GM21526 (cell line): Measurements from ENCODE around the gene C1orf50.
A peak's percentile ranks its signal among the peaks of the same experiment; 100 is the strongest.
"Not testable (repeated sequence)": the region's sequence is repeated elsewhere in the genome, so short reads cannot be mapped to it uniquely, and the experiment has no call there.

ENCODE experiments used
- ATAC-seq: cut with Tn5 transposase; IDR thresholded peaks from one replicate; pipeline ENCODE4 v1.9.1; 2021; ENCODE audit warnings: moderate library complexity; ENCODE audit not compliant: unreplicated experiment, low FRiP score

The C1orf50 gene

DNA sequence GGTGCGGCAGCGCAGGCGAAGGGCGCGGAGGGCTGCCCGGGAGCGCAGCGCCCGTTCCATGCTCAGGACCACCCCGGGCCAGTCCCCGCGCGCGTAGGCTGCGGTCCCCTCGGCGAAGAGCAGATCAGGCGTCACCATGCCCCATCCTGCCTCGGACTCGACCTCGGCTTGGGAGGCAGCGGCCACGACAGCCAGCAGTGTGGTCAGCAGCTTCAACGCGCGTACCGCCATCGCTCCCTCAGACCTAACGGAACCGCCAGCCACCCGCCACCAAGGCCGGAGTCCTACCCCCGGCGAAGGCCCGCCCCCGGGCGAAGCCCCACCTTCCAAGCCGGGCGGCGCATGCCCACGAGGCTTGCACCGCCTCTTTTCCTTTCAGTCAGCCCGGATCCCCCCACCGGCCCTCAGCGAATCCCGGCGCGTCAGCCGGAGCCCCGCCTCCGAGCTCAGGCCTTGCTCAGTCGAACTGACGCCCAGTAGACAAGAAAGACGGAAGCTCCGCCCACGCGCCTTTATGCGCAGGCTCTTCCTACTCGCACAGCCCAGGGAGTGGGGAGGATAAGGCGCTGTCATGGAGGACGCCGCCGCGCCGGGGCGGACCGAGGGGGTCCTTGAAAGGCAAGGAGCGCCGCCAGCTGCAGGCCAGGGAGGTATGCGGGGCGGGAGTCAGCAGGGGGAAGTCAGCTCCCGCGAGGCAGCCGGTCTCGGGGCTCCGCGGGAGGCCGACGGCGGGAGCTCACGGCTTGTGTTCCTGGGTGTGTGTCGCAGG, at the start of gene C1orf50, which contains the start of gene P3H1:
C1orf50 (plus strand) TSS at position 509 of the 769 bp plus-strand sequence; CDS start at position 572, 63 bp downstream.
P3H1 (minus strand) TSS at position 288 of the 769 bp plus-strand sequence; CDS start at position 231, 57 bp downstream.
- ATAC-seq: peak; percentile 82

- ATAC-seq: no peak
These were observed 46.2 kb upstream of the C1orf50 start for GRCh38 chr1:42720868-42721267.

GRCh38 chr1:42721926-42722325, 45.1 kb upstream of the C1orf50 start:
- no peak for ATAC-seq

DNA sequence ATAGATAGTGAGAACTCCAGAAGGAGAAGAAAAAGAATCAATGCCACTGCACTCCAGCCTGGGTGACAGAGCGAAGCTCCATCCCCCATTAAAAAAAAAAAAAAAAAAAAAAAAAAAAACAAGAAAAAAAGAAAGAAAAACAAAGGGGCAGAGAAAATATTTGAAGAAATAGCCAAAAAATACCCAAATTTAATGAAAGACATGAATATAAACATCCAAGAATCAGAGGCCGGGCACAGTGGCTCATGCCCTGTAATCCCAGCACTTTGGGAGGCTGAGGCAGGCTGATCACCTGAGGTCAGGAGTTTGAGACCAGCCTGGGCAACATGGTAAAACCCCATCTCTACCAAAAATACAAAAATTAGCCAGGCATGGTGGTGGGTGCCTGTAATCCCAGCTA, 44.6 kb upstream of the C1orf50 start:
- not testable (repeated sequence) for ATAC-seq

GRCh38 chr1:42723511-42723910, 43.5 kb upstream of the C1orf50 start:
- ATAC-seq: no peak

DNA sequence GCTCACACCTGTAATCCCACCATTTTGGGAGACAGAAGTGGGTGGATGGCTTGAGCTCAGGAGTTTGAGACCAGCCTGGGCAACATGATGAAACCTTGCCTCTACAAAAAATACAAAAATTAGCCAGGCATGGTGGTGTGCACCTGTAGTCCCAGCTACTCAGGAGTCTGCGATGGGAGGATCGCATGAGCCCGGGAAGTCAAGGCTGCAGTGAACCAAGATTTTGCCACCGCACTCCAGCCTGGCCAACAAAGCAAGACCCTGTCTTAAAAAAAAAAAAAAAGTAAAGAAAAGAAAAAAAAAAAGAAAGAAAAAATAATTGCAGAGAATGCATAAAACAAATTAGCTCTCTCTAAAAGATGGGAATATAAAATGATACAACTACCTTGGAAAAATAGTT, 41.2 kb upstream of the C1orf50 start:
- ATAC-seq: not testable (repeated sequence)

GRCh38 chr1:42730002-42730401, 37.0 kb upstream of the C1orf50 start:
- no peak for ATAC-seq

GRCh38 chr1:42730988-42731387, 36.1 kb upstream of the C1orf50 start:
- no peak for ATAC-seq

DNA sequence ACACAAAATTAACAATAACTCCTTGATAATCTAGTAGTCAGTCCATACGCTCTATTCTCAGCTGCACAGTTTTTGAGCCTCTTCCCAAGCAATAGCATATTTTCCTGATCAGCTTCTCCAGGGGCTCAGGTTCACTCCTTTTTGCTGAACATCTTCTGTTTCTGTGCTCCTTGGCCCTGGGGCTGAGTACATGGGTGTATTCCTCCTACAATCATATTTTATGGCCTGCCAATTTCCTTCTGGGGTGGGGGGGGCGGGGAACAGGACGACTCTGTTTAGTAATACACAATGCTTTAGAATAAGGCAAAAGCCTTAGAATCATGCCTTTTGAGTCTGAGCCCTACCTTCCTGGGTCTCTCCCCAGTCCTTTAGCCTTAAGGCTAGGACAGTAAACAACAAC, 35.5 kb upstream of the C1orf50 start:
- no peak for ATAC-seq

DNA sequence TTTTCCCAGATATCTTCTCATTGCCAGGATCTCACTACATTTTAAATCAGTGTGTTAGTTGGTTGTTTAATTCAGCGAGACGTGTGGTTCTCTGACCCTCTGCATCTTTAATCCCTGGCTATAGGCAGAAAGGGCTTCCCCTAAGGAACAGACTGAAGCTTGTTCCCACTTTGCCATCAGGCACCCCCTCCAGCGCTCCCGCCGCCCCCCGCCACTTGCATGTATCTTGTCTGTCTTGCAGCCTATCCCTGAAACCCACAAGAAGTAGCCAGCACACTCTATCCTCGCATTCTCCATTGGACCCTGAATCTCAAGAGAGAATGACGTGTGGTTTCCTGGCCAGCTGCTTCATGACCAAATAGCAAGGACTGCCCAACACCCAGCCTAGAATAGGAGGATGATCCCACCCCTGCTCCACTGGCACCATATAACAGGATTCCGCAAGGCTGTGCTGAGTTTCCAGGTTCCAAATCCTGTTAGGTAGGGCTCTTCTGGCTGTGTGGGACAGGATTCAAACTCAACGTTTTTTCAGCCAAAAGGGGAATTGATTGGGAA, 34.8 kb upstream of the C1orf50 start:
- ATAC-seq: no peak

- ATAC-seq: no peak
These were observed 33.4 kb upstream of the C1orf50 start for GRCh38 chr1:42733415-42734200.

DNA sequence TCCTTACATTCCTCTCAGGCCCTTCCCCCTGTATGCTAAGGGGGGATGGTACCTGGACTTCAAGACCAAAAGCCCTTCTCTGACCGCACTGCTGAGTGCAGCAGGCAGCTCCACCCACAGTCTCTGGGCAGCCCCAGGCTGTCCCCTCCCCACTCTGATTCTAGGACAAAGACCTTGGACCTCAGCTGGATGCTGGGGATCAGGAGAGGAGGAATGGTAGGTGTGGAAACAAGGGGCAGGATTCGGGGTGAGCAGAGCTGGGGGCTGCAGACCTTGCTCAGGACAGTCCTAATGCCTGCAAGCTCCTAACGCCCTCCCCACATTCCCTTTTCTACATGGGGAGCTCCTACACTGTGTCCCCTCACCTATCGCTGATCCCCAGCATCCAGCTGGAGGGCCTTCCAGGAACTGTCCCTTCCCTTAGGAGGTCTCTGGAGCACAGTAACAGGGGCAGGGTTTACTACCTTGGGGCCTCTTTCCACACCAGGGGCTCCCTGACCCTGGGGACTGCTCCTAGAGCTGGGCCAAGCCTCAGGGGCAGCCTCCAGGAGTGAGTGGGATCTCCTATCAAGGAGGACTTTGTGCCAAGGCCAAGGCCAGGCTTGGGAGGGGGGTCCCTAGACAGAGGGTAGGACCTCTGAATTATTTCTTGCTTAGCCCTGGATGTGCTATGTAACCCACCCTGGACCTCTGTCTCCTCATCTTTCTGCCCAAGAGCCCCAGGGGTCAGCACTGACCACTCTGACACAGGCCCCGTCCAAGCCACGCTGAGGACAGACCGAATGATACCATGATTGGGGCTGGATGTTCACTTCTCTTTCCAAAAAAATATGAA, 32.6 kb upstream of the C1orf50 start:
- no peak for ATAC-seq

GRCh38 chr1:42735056-42735455, 32.0 kb upstream of the C1orf50 start:
- no peak for ATAC-seq

- ATAC-seq: no peak
These were observed 31.5 kb upstream of the C1orf50 start for GRCh38 chr1:42735477-42736105.

DNA sequence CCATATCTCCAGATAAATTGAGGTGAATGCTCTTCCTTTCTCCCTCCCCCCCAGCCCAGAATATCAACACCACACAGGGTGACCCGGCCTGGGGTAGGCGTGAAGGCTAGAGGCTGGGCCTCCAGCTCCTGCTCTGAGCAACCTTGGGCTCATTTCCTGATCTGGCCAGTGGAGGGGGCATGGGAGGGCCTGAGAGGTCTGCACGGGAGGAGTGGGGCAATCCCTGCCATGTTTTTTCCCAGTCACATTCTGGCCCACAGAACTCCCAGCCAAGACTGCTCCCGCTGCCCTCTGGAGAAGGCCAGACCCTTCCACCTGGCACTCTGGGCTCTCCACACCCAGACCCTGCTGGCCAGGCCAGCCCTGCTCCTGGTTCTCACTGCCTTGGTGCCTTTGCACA, 30.9 kb upstream of the C1orf50 start:
- ATAC-seq: no peak

- no peak for ATAC-seq
These were observed 30.4 kb upstream of the C1orf50 start for GRCh38 chr1:42736571-42737200.

- no peak for ATAC-seq
These were observed 29.8 kb upstream of the C1orf50 start for GRCh38 chr1:42737257-42737656.

- ATAC-seq: no peak
These were observed 28.9 kb upstream of the C1orf50 start for GRCh38 chr1:42737986-42738677.

- ATAC-seq: no peak
These were observed 28.3 kb upstream of the C1orf50 start for GRCh38 chr1:42738678-42739226.
